Activated CD8-positive, alpha-beta memory T cell treated with anti-CD3 and anti-CD28 coated beads, Interleukin-2, amount 50 U/mL, for 1 hour (primary cell): ENCODE measurements around the gene KLF7.

Source experiments
- DNase-seq: peaks from one replicate; pipeline ENCODE4 v3.0.0-alpha.2; 2020; ENCODE audit errors: extremely low read depth

The KLF7 gene

DNA sequence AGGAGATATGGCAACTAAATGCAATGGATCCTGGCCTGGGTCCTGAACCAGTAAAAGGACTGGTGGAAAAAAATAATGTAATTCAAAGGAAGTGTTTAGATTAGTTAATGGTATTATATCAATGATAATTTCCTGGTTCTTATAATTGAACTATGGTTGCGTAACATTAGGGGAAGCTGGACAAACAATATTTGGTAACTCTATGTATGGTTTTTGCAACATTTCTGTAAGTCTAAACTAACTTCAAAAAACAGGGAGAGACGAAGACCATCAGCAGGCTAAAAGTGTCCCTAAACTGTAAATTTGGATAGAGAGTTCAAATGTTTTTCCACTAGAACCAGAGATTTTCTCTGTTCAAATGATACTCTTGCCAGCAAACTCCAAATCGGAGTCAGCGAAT, 36.9 kb downstream of the KLF7 start:
- no peak for DNase-seq

DNA sequence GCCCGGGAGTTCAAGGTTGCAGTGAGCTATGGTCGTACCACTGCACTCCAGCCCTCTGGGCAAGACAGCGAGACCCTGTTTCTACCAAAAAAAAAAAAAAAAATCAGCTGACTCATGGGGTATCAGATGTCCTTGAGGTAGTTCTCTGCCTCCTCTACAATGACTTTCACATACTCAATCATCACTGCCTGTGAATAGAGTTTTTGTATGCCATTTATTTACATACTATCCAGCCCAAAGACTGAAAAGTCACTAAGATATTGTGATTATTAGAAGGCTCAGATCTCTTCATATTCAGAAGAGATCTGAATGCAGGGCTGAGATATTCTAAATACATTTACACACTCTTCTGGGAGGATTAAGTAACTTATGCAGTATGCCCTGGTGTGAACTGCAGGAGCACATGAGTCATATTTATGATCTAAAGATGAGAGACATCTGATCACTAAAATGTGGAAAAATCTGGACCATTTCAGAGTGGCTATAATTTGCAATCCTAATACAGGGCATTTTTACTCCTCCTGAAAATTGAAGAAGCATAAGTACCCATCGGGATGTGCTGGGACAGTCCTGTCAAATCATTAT, 38.9 kb downstream of the KLF7 start:
- DNase-seq: no peak

GRCh38 chr2:207123776-207124391, 41.9 kb downstream of the KLF7 start:
- no peak for DNase-seq

DNA sequence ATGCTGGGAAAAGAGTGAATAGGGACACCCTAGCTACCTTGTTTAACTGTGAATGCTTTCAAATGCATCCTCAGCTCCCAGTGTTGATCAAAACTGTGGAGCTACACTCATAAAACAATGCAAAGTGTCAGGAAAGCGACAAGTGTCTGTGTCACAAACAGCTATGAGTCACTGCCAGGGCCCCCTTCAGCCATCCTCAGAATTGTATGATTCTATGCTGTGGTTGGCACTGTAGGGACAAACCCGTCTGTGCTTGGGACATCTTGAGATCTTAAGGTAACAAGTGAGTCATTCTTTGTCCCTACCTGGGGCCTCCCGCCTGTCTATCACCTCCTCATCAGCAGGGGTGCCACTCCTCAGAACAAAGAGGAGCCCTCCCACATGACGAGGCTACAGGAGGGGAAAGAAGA, 42.4 kb downstream of the KLF7 start:
- no peak for DNase-seq

DNA sequence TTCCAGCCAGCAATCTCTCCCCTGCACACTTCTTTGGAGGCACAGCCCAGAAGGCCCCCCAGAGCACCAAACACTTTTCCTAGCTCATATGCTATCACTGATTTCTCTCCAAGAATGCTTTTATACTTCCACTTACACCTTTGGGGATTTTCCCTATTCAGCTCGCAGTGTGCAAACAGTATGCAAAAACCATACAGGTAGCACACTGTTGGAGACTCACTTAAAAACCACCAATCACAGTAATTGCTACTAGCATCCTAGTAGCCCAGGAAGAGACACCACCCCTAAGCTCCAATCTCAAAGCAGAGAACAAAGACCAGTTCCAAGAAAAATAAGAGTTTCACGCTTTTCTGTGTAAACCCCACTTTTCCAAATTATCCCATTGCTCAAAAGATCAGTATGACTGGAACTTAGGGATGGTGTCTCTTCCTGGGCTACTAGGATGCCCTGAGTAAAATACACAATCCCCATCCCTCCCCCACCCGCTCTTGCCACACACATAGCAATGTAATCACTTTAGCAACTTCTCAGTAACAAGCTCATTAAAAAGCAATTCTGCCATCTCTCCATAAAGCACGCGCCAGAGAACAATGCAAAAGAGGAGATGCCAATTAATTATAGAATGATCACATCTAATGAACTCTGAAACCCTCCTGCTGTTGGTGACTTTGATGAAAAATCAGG, 43.0 kb downstream of the KLF7 start:
- no peak for DNase-seq

- no peak for DNase-seq
These were observed 44.0 kb downstream of the KLF7 start for GRCh38 chr2:207121784-207122183.

GRCh38 chr2:207119048-207119447, 46.7 kb downstream of the KLF7 start:
- no peak for DNase-seq

DNA sequence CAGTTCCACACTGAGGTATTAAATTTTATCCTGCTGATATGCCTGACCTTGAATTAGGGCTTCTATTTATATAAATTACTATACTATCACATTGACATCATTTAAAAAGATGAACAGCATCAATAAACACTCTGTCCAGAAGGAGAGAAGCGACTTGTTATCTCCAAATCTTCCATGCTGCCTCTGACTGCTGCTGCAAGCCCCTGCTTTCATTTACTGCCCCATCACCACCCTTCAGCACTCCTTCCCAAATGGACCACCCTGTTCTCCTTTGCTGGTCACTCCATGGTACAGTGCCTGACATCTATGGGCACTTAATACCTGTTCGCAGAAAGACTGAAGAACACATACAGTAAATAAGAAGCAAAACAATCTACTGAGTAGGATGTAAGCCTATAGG, 48.1 kb downstream of the KLF7 start:
- DNase-seq: no peak

- DNase-seq: no peak
These were observed 49.9 kb downstream of the KLF7 start for GRCh38 chr2:207115715-207116364.

DNA sequence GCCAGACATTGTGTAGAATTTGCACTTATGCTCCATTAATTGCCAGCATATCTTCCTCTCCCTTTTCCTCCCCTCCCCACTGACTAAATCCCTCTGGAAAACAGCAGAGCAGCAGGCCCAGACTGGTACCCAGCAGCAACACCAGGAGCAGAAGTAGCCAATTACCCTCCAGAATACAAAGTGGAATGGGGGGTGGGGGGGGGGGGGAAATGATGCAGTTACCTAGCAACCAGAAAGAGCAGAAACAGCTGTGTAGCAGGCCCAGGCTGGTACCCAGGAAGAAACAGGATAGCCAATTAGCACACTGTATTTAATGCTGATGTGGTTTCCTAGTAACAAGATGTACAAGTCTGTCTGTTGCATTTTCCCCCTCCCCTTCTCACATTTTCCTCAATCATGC, 52.3 kb downstream of the KLF7 start:
- no peak for DNase-seq

- DNase-seq: no peak
These were observed 53.0 kb downstream of the KLF7 start for GRCh38 chr2:207112785-207113184.

- no peak for DNase-seq
These were observed 53.4 kb downstream of the KLF7 start for GRCh38 chr2:207112383-207112782.

DNA sequence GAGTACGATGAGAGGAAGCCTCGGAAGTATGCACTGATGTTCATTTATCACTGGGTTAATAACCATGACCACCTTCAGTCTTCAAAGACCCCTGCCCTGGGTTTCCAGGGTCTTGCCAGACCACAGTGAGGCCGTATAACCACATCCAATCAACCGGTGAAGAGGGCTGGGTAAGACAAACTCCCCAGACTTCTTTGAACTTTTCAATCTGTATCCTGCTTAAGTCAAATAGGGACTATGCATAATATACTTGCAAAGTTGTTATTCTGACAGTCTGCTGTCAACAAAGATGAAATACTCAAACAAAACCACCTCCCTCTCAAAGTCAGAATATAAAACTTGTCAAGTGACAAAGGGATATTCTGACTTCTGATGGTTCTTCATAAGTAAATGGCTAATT, 54.0 kb downstream of the KLF7 start:
- DNase-seq: no peak

- DNase-seq: no peak
These were observed 55.0 kb downstream of the KLF7 start for GRCh38 chr2:207110715-207111114.

DNA sequence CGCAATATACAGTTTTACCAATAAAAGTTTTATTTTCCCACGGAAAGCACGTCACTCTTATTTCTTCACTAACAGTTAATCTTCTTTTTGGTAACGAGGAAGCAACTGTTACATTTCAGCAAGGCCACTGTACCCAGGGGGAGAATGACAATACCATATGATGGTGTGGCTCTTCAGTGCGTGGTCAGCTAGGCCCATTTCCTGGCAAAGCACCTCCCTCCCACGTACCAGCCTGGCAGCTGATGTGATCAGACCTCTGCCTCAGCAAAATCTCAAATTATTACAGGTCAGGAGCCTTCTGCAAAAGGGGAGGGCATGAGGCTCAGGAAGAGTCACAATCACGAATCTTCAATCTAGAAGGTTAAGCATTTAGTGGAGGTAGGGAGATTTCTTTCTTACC, 55.4 kb downstream of the KLF7 start:
- DNase-seq: no peak

GRCh38 chr2:207109768-207110167, 56.0 kb downstream of the KLF7 start:
- DNase-seq: no peak

DNA sequence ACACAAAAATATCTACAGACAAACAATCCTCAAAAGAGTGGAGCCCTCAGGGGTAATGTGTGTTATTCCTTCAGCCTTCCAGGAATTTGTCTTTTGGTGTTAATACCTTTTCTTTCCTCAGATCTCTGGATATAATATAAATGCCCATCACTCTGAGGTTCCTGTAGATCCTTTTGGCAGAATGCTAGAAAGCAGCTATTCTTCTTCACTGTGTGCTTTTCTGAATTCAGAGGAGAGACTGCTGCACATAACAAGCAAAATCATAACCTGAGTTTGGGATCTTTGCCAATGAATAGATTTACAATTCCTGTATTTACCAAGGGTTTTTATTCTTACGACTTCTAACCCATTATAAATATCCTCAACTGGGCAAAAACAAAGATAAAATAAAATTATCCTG, 57.3 kb downstream of the KLF7 start:
- DNase-seq: no peak

GRCh38 chr2:207107551-207107950, 58.2 kb downstream of the KLF7 start:
- peak; percentile 4 for DNase-seq

- DNase-seq: no peak
These were observed 58.6 kb downstream of the KLF7 start for GRCh38 chr2:207107131-207107530.

GRCh38 chr2:207103132-207103531, 62.6 kb downstream of the KLF7 start:
- no peak for DNase-seq

DNA sequence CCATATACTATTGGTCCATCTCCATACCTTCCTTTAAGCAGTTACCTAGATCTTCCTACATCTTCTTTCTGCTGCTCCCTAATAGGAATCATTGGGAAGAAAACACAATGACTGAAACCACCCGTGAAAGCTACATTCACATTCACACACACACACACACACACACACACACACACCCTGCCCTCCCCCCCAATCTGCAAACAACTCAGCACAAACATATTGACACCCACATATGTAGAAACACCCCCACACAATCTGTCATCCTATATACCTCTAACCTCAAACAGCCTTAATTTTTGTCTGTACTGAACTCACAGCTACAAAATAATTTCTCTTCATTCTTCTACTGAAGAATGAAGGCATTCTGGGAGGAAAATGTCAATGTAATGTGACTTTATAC, 63.8 kb downstream of the KLF7 start:
- no peak for DNase-seq

GRCh38 chr2:207097278-207097677, 68.5 kb downstream of the KLF7 start:
- DNase-seq: no peak

DNA sequence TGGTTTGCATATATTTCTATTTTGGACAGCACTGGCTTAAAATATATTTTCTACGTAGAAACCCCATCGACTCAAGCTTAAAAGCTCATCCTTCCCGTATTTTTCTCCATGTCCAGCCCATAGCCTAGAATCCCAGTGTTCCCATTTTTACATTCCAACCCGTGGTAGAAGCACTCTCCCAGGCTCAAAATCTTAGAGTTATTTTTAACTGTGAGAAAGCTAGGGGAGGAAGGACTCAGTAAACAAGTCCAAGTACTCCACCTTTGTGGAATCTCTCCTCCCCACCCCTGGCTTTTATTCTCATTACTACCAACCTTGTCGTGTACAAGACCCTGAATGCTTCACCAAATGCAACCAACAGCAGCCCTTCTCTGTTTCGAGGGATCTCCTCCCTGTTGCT, 69.8 kb downstream of the KLF7 start:
- no peak for DNase-seq
